BE2C (cell line): ENCODE measurements around the gene HDAC8.
"Not testable (repeated sequence)": the region's sequence is repeated elsewhere in the genome, so short reads cannot be mapped to it uniquely, and the experiment has no call there.

Source experiments
- DNase-seq: peaks from one replicate; pipeline ENCODE4 v3.0.0-alpha.2; 2020
- H3K27me3 ChIP-seq: fragments of 250-450 bp; sonication (Bioruptor Pico); 2 replicates; pipeline ENCODE4 v1.5.1; 2020; ENCODE audit warnings: mild to moderate bottlenecking
- H3K36me3 ChIP-seq: fragments of 250-450 bp; sonication (Bioruptor Pico); 2 replicates; pipeline ENCODE4 v1.5.1; 2020; ENCODE audit warnings: mild to moderate bottlenecking
- H3K4me1 ChIP-seq: fragments of 250-450 bp; sonication (Bioruptor Pico); 2 replicates; pipeline ENCODE4 v1.5.1; 2020
- H3K4me3 ChIP-seq: 2 replicates; pipeline ENCODE4 v1.5.1; 2011; ENCODE audit warnings: low read depth, low read length
- H3K9me3 ChIP-seq: fragments of 250-450 bp; sonication (Bioruptor Pico); 2 replicates; pipeline ENCODE4 v1.5.1; 2020
- TF ChIP-seq, protein P1 (sequence below): IDR thresholded peaks from 2 replicates; pipeline ENCODE4 v1.5.1; 2012; ENCODE audit warnings: mild to moderate bottlenecking, low read depth, low read length

Gene HDAC8

DNA sequence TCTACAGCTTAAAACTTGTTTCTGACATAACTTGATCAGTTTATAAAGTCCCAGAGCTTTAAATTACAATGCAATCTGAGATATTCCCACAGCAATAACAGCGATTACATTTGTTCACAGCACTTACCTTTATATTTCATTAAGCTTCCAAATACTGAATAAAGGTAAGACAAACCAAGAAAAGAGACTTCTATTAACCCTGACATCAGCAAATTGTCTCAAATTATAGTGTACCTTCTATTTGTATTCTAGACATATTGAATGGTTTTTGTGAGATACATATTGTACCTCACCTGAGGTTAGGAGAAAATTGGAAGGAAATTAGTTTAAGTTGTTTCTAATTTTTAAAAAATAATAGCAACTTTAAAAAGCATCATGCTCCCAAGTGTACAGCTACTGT lies 111.9 kb downstream of the HDAC8 start:
- Histone ChIP-seq H3K36me3 (no peaks in the 10 kb centered on the region), H3K27me3 (no peaks in the 10 kb centered on the region), H3K4me1 (no peaks in the 10 kb centered on the region), H3K4me3 (no peak overlapping the region), H3K9me3 (no peaks in the 10 kb centered on the region)
- DNase-seq = no peak
- TF ChIP-seq, protein P1, sequence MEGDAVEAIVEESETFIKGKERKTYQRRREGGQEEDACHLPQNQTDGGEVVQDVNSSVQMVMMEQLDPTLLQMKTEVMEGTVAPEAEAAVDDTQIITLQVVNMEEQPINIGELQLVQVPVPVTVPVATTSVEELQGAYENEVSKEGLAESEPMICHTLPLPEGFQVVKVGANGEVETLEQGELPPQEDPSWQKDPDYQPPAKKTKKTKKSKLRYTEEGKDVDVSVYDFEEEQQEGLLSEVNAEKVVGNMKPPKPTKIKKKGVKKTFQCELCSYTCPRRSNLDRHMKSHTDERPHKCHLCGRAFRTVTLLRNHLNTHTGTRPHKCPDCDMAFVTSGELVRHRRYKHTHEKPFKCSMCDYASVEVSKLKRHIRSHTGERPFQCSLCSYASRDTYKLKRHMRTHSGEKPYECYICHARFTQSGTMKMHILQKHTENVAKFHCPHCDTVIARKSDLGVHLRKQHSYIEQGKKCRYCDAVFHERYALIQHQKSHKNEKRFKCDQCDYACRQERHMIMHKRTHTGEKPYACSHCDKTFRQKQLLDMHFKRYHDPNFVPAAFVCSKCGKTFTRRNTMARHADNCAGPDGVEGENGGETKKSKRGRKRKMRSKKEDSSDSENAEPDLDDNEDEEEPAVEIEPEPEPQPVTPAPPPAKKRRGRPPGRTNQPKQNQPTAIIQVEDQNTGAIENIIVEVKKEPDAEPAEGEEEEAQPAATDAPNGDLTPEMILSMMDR = no peak

DNA sequence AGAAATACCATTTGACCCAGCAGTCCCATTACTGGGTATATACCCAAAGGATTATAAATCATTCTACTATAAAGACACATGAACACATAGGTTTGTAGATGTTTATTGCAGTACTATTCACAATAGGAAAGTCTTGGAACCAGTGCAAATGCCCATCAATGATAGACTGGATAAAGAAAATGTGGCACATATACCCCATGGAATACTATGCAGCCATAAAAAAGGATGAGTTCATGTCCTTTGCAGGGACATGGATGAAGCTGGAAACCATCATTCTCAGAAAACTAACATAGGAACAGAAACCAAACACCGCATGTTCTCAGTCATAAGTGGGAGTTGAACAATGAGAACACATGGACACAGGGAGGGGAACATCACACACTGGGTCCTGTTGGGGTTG lies 123.6 kb downstream of the HDAC8 start:
- not testable (repeated sequence) for H3K36me3 ChIP-seq, H3K4me3 ChIP-seq, DNase-seq, H3K4me1 ChIP-seq, H3K27me3 ChIP-seq, H3K9me3 ChIP-seq

GRCh38 chrX:72440764-72441163 lies 131.9 kb downstream of the HDAC8 start:
- H3K4me3 ChIP-seq, H3K36me3 ChIP-seq, H3K27me3 ChIP-seq, H3K9me3 ChIP-seq, H3K4me1 ChIP-seq, DNase-seq: not testable (repeated sequence)

DNA sequence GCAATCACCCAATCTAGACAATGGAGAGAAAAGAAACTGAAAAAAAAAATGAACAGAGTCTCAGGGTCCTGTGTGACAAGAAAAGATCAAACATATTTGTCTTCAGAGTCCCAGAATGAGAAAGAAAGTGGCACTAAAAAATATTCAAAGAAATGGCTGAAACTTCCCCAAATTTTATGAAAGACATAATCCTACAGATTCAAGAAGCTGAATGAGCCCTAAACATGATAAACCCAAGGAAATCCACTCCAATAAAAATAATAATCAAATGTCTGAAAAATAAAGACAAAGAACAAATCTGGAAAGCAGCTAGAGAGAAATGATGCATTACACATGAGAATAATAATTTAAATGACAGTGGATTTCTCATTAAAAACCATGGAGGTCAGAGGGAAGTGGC lies 136.6 kb downstream of the HDAC8 start:
- no peak for DNase-seq
- no peaks in the 10 kb centered on the region for H3K36me3 ChIP-seq
- TF ChIP-seq, protein P1 = no peak
- no peaks in the 10 kb centered on the region for H3K27me3 ChIP-seq
- H3K9me3 ChIP-seq = no peaks in the 10 kb centered on the region
- no peaks in the 10 kb centered on the region for H3K4me1 ChIP-seq
- H3K4me3 ChIP-seq = no peak overlapping the region

DNA sequence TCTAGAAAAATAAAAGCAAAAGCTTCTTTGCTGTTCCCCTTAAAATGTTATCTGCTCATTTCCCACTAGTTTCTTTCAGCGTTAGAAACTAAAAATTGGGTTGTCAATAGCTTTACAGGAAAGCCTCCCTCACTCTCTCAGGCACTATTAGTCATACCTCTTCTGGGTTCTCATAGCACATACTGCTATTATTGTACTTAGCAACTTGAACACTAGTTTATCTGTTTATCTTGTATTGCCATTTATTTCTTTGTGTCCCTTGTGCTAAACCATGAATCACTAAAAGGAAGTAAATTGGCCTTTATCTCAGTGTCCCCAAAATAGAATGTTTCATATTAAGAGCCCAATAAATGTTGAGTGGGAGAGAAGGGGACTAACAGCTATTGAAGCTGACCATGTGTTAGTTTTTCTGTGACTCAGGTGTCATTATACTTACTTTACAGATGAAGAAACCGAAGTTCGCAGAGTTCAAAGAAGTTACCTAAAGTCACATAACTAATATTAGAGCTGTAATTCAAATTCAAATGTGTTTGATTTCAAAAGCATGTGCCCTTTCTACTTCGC lies 142.2 kb downstream of the HDAC8 start:
- TF ChIP-seq, protein P1 = no peak
- Histone ChIP-seq H3K9me3 (no peaks in the 10 kb centered on the region), H3K4me3 (no peak overlapping the region), H3K4me1 (no peaks in the 10 kb centered on the region), H3K27me3 (no peaks in the 10 kb centered on the region), H3K36me3 (no peaks in the 10 kb centered on the region)
- no peak for DNase-seq

- no peaks in the 10 kb centered on the region for H3K4me1 ChIP-seq
- no peak overlapping the region for H3K4me3 ChIP-seq
- H3K36me3 ChIP-seq = no peaks in the 10 kb centered on the region
- DNase-seq = no peak
- no peaks in the 10 kb centered on the region for H3K9me3 ChIP-seq
- TF ChIP-seq, protein P1 = no peak
- H3K27me3 ChIP-seq = no peaks in the 10 kb centered on the region
These were observed 150.8 kb downstream of the HDAC8 start for GRCh38 chrX:72421797-72422196.

DNA sequence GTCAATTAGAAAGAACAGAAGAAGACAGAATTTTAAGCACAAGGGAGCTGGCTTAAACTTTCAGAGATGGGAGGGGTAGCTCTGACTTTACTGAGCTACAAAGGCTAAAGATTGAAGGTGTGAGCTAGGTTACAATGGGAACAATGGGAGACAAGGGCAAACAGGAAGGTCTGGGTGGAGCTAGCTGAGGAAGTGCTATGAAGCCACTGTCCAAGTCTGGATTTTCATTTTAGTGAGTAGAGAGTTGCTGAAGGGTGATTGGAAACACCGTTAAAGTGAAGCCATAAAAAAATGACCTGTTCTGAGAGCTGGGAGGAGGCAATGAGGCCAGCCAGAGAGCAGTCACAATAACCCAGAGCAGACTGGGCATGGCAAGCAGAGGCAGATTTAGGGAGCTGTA lies 162.7 kb downstream of the HDAC8 start:
- no peaks in the 10 kb centered on the region for H3K9me3 ChIP-seq
- no peak for DNase-seq
- H3K4me3 ChIP-seq = no peak overlapping the region

More for the DNA sequence above, 162.7 kb downstream of the HDAC8 start:
- no peaks in the 10 kb centered on the region for H3K4me1 ChIP-seq
- TF ChIP-seq, protein P1 = no peak
- no peaks in the 10 kb centered on the region for H3K36me3 ChIP-seq
- no peaks in the 10 kb centered on the region for H3K27me3 ChIP-seq
